Measurements from ENCODE around the gene UBXN6. TPM values are rescaled to one million over a fixed set of nuclear protein-coding genes. Genes with fewer than 3 reads are reported as not detected.

UBXN6 gene, protein sequence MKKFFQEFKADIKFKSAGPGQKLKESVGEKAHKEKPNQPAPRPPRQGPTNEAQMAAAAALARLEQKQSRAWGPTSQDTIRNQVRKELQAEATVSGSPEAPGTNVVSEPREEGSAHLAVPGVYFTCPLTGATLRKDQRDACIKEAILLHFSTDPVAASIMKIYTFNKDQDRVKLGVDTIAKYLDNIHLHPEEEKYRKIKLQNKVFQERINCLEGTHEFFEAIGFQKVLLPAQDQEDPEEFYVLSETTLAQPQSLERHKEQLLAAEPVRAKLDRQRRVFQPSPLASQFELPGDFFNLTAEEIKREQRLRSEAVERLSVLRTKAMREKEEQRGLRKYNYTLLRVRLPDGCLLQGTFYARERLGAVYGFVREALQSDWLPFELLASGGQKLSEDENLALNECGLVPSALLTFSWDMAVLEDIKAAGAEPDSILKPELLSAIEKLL
- 37.5 to 60.4 TPM (median 59.6 TPM) in 5 replicates for total RNA-seq (2022; extraction: Qiagen RNA extraction; ENCODE audit: low read depth)

DNA sequence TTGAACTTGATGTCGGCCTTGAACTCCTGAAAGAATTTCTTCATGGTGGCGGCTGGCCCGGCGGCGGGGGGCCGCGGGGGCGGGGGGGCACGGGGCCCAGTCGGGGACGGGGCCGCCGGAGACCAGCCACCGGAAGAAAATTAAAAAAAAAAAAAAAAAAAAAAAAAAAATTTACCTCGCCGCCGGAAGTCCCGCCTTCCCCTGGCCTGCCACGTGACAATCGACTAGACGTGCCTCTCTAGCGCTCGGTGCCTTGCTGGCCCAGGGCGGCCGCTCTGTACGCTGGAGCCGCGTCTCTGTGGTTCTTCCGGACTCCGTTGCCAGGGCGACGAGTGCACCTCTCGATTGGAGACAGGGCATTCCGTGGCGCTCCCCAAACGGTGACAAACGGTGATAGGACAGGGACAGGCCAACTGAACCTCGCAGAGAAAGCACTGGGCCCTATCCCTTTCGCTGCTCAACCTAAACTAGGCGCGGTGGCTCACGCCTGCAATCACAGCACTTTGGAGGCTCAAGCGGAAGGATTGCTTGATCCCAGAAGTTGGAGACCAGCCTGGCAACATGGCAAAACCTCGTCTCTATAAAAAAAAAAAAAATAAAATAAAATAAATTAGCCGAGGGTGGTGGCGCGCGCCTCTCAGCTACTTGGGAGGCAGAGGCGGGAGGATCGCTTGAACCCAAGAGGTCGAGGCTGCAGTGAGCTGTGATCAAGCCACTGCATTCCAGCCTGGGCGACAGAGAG, at the start of gene UBXN6:
Gene UBXN6, minus strand, starts transcription at position 141 of the 742 bp plus-strand sequence. Its CDS starts 97 bp downstream, at position 44.

DNA sequence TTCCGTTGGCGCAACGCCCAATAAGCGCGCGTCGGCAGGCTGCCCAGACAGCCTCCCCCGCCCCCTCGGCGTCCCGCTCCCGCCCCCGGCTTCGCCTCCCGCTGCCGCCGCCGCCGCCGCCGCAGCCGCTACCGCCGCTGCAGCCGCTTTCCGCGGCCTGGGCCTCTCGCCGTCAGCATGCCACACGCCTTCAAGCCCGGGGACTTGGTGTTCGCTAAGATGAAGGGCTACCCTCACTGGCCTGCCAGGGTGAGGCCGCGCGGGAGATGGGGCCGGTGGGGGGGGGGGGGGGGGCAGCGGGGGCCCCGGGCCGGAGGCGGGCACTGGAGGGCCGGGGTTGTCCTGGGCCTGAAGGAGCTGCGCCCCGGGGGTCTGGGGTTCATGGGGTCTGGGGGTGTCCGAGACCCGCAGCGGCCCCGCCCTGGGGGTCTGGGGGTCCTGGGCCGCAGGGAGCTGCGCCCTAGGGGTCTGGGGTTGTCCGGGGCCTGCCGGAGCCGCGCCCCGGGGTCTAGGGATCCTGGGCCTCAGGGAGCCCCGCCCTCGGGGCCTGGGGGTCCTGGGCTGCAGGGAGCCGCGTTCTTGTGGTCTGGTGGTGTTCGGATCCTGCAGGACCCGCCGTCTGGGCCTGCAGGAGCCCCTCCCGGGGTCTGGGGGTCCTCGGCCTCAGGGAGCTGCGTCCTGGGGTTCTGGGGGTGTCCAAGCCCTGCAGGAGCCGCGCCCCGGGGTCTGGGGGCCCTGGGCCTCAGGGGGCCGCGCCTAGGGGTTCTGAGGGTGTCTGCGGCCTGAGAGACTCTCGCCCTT, 14.8 kb upstream of the UBXN6 start, which contains the start of gene HDGFL2:
Gene HDGFL2, plus strand, starts transcription at position 124 of the 801 bp plus-strand sequence. Its CDS starts 54 bp downstream, at position 178.

DNA sequence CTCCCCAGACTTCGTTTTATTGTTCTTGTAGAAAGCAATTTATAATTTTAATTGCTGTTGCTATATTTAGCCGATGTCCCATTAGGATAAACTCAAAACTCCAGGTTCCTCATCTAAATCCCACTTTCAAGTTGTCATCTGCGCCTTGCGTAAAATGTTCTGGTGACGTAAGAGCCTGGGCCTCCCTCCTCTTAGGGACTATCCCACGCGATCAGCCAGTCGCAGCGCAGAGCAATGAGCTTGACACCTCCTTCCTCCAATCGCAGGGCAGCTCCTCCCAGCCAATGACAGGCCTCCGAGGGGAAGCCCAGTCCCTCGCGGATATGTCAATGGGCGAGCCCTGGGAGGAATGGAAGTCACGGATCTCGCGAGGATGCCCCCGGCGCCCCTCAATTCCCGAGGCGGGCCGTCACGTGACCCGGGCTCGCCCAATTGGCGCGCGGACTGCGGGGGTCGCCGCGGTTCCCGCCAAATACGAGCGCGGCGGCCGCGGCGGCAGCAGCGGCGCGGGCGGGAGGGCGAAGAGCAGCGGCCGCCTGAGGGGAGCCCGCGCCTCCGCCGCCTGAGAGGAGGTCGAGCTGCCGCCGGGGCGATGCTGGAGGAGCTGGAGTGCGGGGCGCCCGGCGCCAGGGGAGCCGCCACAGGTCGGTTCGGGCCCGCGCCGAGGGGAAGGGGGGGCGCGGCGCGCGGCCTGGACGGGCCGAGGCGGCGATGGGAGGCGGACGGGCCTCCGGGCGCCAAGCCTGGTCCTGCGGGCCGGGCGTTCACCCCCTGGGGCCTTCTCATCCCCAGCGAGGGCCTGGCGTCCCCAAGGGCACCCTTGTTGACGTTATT, 55.2 kb downstream of the UBXN6 start, which contains the start of gene CHAF1A:
Gene CHAF1A, plus strand, starts transcription at position 470 of the 834 bp plus-strand sequence. Its CDS starts 123 bp downstream, at position 593.

DNA sequence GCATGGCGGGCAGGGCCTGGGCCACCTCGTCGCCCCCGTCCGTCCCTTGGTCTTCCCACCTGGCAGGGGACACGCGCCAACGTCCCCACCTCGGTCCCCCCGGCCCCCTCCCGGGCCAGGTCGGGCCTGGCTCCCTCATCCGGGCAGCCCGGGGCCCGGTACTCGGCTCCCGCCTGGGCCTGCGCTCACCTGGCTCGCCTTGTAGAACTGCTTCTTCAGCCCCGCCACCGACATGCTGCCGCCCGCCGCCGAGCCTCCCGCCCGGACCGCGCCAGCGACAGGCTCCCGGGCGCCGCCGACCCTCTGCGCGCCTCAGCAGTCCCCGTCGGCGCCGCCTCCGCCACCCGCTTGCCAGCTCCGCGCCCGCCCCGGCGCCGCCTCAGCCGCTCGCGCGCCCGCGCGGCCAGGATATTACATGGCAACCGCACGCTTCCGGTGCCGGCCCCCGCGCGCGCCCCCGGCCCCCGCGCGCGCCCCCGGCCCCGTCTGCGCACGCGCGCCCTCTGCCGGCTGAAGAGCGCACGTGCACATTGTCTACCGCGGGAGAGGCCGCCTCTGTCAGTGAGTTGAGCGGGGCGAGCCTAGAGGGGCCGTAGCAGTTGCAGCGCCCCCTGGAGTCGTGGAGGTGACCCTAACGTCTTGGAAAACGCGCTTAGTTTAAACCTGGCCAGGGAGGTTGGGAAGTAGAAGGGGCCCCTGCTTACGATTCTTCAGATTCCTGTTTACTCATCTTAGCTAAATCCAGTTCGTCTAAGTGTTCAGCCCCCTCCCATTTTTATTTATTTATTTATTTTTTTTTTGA, 57.3 kb downstream of the UBXN6 start, which contains the start of gene SH3GL1:
Gene SH3GL1, minus strand, starts transcription at position 413 of the 802 bp plus-strand sequence. Its CDS starts 179 bp downstream, at position 234.

Other genes starting within 250 kb of the UBXN6 start
- gene EBI3, start 228.3 kb downstream of the UBXN6 start, total RNA-seq (2022; extraction: Qiagen RNA extraction; ENCODE audit: low read depth): 2.8 to 3.5 TPM (median 3.2 TPM) in 5 replicates
- 19.6 to 22.8 TPM (median 20.2 TPM) in 5 replicates for gene YJU2, start 210.7 kb downstream of the UBXN6 start, total RNA-seq (2022; extraction: Qiagen RNA extraction; ENCODE audit: low read depth)
- 0.07 to 0.29 TPM (median 0.08 TPM) in 3 of 5 replicates, not detected in the others for gene SHD, start 178.5 kb downstream of the UBXN6 start, total RNA-seq (2022; extraction: Qiagen RNA extraction; ENCODE audit: low read depth)
- gene TMIGD2, start 155.4 kb downstream of the UBXN6 start, total RNA-seq (2022; extraction: Qiagen RNA extraction; ENCODE audit: low read depth): not detected in 5 replicates
- gene FSD1, start 153.2 kb downstream of the UBXN6 start, total RNA-seq (2022; extraction: Qiagen RNA extraction; ENCODE audit: low read depth): 6.7 to 8.9 TPM (median 7.8 TPM) in 5 replicates
- 0.22 TPM in 1 of 5 replicates, not detected in the others for gene STAP2, start 119.0 kb downstream of the UBXN6 start, total RNA-seq (2022; extraction: Qiagen RNA extraction; ENCODE audit: low read depth)
- 4.7 to 12.2 TPM (median 11.2 TPM) in 5 replicates for gene MPND, start 114.2 kb downstream of the UBXN6 start, total RNA-seq (2022; extraction: Qiagen RNA extraction; ENCODE audit: low read depth)
- gene SH3GL1, start 57.2 kb downstream of the UBXN6 start, total RNA-seq (2022; extraction: Qiagen RNA extraction; ENCODE audit: low read depth): 43.7 to 62.9 TPM (median 61.9 TPM) in 5 replicates
- 22.5 to 24.9 TPM (median 23.7 TPM) in 5 replicates for gene CHAF1A, start 55.2 kb downstream of the UBXN6 start, total RNA-seq (2022; extraction: Qiagen RNA extraction; ENCODE audit: low read depth)
- 24.9 to 32.0 TPM (median 28.7 TPM) in 5 replicates for gene HDGFL2, start 14.5 kb upstream of the UBXN6 start, total RNA-seq (2022; extraction: Qiagen RNA extraction; ENCODE audit: low read depth)
- gene PLIN4, start 60.7 kb upstream of the UBXN6 start, total RNA-seq (2022; extraction: Qiagen RNA extraction; ENCODE audit: low read depth): 0.20 to 0.27 TPM (median 0.21 TPM) in 5 replicates
- 0.06 to 0.25 TPM (median 0.17 TPM) in 4 of 5 replicates, not detected in the other for gene PLIN5, start 77.4 kb upstream of the UBXN6 start, total RNA-seq (2022; extraction: Qiagen RNA extraction; ENCODE audit: low read depth)
- 0.09 to 0.28 TPM (median 0.13 TPM) in 4 of 5 replicates, not detected in the other for gene LRG1, start 82.2 kb upstream of the UBXN6 start, total RNA-seq (2022; extraction: Qiagen RNA extraction; ENCODE audit: low read depth)
- 4.4 to 6.5 TPM (median 6.0 TPM) in 5 replicates for gene SEMA6B, start 101.9 kb upstream of the UBXN6 start, total RNA-seq (2022; extraction: Qiagen RNA extraction; ENCODE audit: low read depth)
- gene TNFAIP8L1, start 181.7 kb upstream of the UBXN6 start, total RNA-seq (2022; extraction: Qiagen RNA extraction; ENCODE audit: low read depth): 3.5 to 5.1 TPM (median 4.8 TPM) in 5 replicates
- gene MYDGF, start 212.5 kb upstream of the UBXN6 start, total RNA-seq (2022; extraction: Qiagen RNA extraction; ENCODE audit: low read depth): 113 to 149 TPM (median 145 TPM) in 5 replicates